Gastrocnemius medialis (tissue), 4 donors: ENCODE data around the gene ERN2.

Experiments used
- POLR2A ChIP-seq, 2 donors: fragments of 450-650 bp; IDR thresholded peaks; one replicate each; pipeline ENCODE4 v1.6.1; 2017; ENCODE audit warnings: antibody characterized with exemption in 2 of 2, mild to moderate bottlenecking in 2 of 2, moderate library complexity in 2 of 2
- TF ChIP-seq, protein P1 (sequence below), 5 experiments: fragments of 450-650 bp in 3 of 5; fragments of 200-600 bp in 2 of 5; sonication (generic) in 2 of 5; IDR thresholded peaks in 4 of 5; conservative IDR thresholded peaks in 1 of 5; 1 replicate in 4 of 5; 2 replicates in 1 of 5; pipeline ENCODE4 v1.5.1; 2016 to 2019; ENCODE audit warnings: antibody characterized with exemption in 5 of 5, mild to moderate bottlenecking in 3 of 5, moderate library complexity in 3 of 5

- TF ChIP-seq, protein P1, sequence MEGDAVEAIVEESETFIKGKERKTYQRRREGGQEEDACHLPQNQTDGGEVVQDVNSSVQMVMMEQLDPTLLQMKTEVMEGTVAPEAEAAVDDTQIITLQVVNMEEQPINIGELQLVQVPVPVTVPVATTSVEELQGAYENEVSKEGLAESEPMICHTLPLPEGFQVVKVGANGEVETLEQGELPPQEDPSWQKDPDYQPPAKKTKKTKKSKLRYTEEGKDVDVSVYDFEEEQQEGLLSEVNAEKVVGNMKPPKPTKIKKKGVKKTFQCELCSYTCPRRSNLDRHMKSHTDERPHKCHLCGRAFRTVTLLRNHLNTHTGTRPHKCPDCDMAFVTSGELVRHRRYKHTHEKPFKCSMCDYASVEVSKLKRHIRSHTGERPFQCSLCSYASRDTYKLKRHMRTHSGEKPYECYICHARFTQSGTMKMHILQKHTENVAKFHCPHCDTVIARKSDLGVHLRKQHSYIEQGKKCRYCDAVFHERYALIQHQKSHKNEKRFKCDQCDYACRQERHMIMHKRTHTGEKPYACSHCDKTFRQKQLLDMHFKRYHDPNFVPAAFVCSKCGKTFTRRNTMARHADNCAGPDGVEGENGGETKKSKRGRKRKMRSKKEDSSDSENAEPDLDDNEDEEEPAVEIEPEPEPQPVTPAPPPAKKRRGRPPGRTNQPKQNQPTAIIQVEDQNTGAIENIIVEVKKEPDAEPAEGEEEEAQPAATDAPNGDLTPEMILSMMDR (IDR thresholded peaks at IDR 0.05 in 4 of 5, conservative IDR thresholded peaks at IDR 0.05 in 1 of 5): no peak
- no peak for TF ChIP-seq POLR2A (IDR thresholded peaks at IDR 0.05)
Observed at GRCh38 chr16:23741675-23742303, 28.8 kb upstream of the ERN2 start.
